ENCODE data around the gene APBA2.

GRCh38 chr15:29134641-29135308 is 249.0 kb downstream of the APBA2 start:
- TF ChIP-seq CTCF (IDR thresholded peaks at IDR 0.05; ENCODE audit: borderline replicate concordance, extremely low read depth, low read length, poor library complexity, severe bottlenecking) (no peak), EZH2 (IDR thresholded peaks at IDR 0.05; ENCODE audit: borderline replicate concordance, low read depth, low read length, severe bottlenecking) (no peak)

Data from DND-41 (cell line).